Loucy (cell line): ENCODE measurements around the gene VPS16.

Experiments
- EZH2phosphoT487 ChIP-seq: fragments of 200-600 bp; IDR thresholded peaks from 2 replicates; pipeline ENCODE4 v1.6.1; 2018; ENCODE audit warnings: antibody characterized with exemption, mild to moderate bottlenecking, moderate library complexity, borderline replicate concordance
- TF ChIP-seq, protein P1 (sequence below): fragments of 200-600 bp; sonication (generic); conservative IDR thresholded peaks from 2 replicates; pipeline ENCODE4 v1.5.1; 2014; ENCODE audit warnings: mild to moderate bottlenecking, antibody characterized with exemption, low read length

GRCh38 chr20:2834401-2835110 is 6.0 kb upstream of the VPS16 start:
- TF ChIP-seq, protein P1, sequence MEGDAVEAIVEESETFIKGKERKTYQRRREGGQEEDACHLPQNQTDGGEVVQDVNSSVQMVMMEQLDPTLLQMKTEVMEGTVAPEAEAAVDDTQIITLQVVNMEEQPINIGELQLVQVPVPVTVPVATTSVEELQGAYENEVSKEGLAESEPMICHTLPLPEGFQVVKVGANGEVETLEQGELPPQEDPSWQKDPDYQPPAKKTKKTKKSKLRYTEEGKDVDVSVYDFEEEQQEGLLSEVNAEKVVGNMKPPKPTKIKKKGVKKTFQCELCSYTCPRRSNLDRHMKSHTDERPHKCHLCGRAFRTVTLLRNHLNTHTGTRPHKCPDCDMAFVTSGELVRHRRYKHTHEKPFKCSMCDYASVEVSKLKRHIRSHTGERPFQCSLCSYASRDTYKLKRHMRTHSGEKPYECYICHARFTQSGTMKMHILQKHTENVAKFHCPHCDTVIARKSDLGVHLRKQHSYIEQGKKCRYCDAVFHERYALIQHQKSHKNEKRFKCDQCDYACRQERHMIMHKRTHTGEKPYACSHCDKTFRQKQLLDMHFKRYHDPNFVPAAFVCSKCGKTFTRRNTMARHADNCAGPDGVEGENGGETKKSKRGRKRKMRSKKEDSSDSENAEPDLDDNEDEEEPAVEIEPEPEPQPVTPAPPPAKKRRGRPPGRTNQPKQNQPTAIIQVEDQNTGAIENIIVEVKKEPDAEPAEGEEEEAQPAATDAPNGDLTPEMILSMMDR = no peak
- TF ChIP-seq EZH2phosphoT487 = no peak
